IMR-90 (cell line): ENCODE measurements around the gene MINAR1.

Experiments used
- BHLHE40 ChIP-seq: fragments of 150-350 bp; IDR thresholded peaks from 2 replicates; pipeline ENCODE4 v1.6.1; 2016; ENCODE audit warnings: mild to moderate bottlenecking, low read depth, low read length
- CTCF ChIP-seq: conservative IDR thresholded peaks from 2 replicates; pipeline ENCODE4 v1.5.1; 2012; ENCODE audit warnings: mild to moderate bottlenecking, low read depth, low read length, improper control_type of control experiment
- FOS ChIP-seq: fragments of 150-350 bp; IDR thresholded peaks from 2 replicates; pipeline ENCODE4 v1.6.1; 2016; ENCODE audit warnings: low read depth, low read length
- MAFK ChIP-seq: IDR thresholded peaks from 2 replicates; pipeline ENCODE4 v1.6.1; 2012; ENCODE audit warnings: low read depth, low read length, improper control_type of control experiment
- MXI1 ChIP-seq: IDR thresholded peaks from 2 replicates; pipeline ENCODE4 v1.6.1; 2012; ENCODE audit warnings: low read depth, mild to moderate bottlenecking, low read length, moderate library complexity, borderline replicate concordance
- NFE2L2 ChIP-seq: fragments of 150-350 bp; IDR thresholded peaks from 2 replicates; pipeline ENCODE4 v1.6.1; 2016; ENCODE audit warnings: low read depth, mild to moderate bottlenecking, low read length
- POLR2A ChIP-seq: IDR thresholded peaks from 2 replicates; pipeline ENCODE4 v1.6.1; 2012; ENCODE audit warnings: mild to moderate bottlenecking, low read depth, low read length
- RAD21 ChIP-seq: IDR thresholded peaks from 2 replicates; pipeline ENCODE4 v1.6.1; 2012; ENCODE audit warnings: low read length, improper control_type of control experiment
- SMC3 ChIP-seq: fragments of 150-350 bp; IDR thresholded peaks from 2 replicates; pipeline ENCODE4 v1.6.1; 2016; ENCODE audit warnings: low read depth, mild to moderate bottlenecking, antibody characterized with exemption, low read length, moderate library complexity
- USF2 ChIP-seq: fragments of 150-350 bp; IDR thresholded peaks from 2 replicates; pipeline ENCODE4 v1.6.1; 2017; ENCODE audit warnings: mild to moderate bottlenecking, antibody characterized with exemption, low read length, low read depth

- TF ChIP-seq POLR2A (no peak), CTCF (no peak), USF2 (no peak), RAD21 (no peak), MAFK (no peak), FOS (no peak), SMC3 (no peak), MXI1 (no peak), BHLHE40 (no peak), NFE2L2 (no peak)
Observed at GRCh38 chr15:79434361-79434760, 2.2 kb downstream of the MINAR1 start.
